HEK293 (cell line): ENCODE data around the gene ISYNA1.
A peak's percentile ranks its signal among the peaks of the same experiment; 100 is the strongest.

Source experiments
- ATF2 ChIP-seq: fragments of 450-650 bp; formaldehyde crosslinking; IDR thresholded peaks from 2 replicates; pipeline ENCODE4 v1.5.1; 2016; ENCODE audit warnings: missing biosample characterization, missing genetic modification characterization, low read depth
- HOXA7 ChIP-seq: sonication (generic); formaldehyde crosslinking; IDR thresholded peaks from 2 replicates; pipeline ENCODE4 v1.8.1; 2022; ENCODE audit warnings: missing genetic modification reagents, borderline replicate concordance
- HOXC10 ChIP-seq: sonication (generic); formaldehyde crosslinking; IDR thresholded peaks from 2 replicates; pipeline ENCODE4 v1.8.1; 2023; ENCODE audit warnings: mild to moderate bottlenecking, missing genetic modification reagents
- IKZF3 ChIP-seq: fragments of 450-650 bp; IDR thresholded peaks from 2 replicates; pipeline ENCODE4 v1.5.0; 2018; ENCODE audit warnings: missing biosample characterization, mild to moderate bottlenecking, missing genetic modification characterization, moderate library complexity
- KLF10 ChIP-seq: fragments of 450-650 bp; IDR thresholded peaks from 2 replicates; pipeline ENCODE4 v1.5.1; 2018; ENCODE audit warnings: missing biosample characterization, mild to moderate bottlenecking, missing genetic modification characterization
- KLF8 ChIP-seq: fragments of 450-650 bp; formaldehyde crosslinking; IDR thresholded peaks from 2 replicates; pipeline ENCODE4 v1.5.1; 2016; ENCODE audit warnings: missing biosample characterization, missing genetic modification characterization
- SETDB1 ChIP-seq: IDR thresholded peaks from one replicate; pipeline ENCODE4 v1.6.1; 2017; ENCODE audit warnings: mild to moderate bottlenecking, low read length, moderate library complexity, mixed read lengths; ENCODE audit not compliant: insufficient read length
- ZBTB10 ChIP-seq: fragments of 450-650 bp; formaldehyde crosslinking; IDR thresholded peaks from 2 replicates; pipeline ENCODE4 v1.5.1; 2016; ENCODE audit warnings: missing biosample characterization, missing genetic modification characterization
- ZBTB44 ChIP-seq: fragments of 450-650 bp; IDR thresholded peaks from 2 replicates; pipeline ENCODE4 v1.5.1; 2018; ENCODE audit warnings: missing biosample characterization, mild to moderate bottlenecking, missing genetic modification characterization
- ZBTB48 ChIP-seq: fragments of 450-650 bp; formaldehyde crosslinking; IDR thresholded peaks from 2 replicates; pipeline ENCODE4 v1.5.1; 2016; ENCODE audit warnings: missing biosample characterization, missing genetic modification characterization
- ZNF10 ChIP-seq: fragments of 450-650 bp; formaldehyde crosslinking; IDR thresholded peaks from 2 replicates; pipeline ENCODE4 v1.5.1; 2017; ENCODE audit warnings: missing biosample characterization, missing genetic modification characterization
- ZNF132 ChIP-seq: fragments of 450-650 bp; formaldehyde crosslinking; IDR thresholded peaks from 2 replicates; pipeline ENCODE4 v1.5.1; 2017; ENCODE audit warnings: missing biosample characterization, missing genetic modification characterization, borderline replicate concordance
- ZNF133 ChIP-seq: fragments of 450-650 bp; formaldehyde crosslinking; IDR thresholded peaks from 2 replicates; pipeline ENCODE4 v1.5.1; 2016; ENCODE audit warnings: missing biosample characterization, missing genetic modification characterization
- ZNF157 ChIP-seq: fragments of 450-650 bp; formaldehyde crosslinking; IDR thresholded peaks from 2 replicates; pipeline ENCODE4 v1.5.1; 2016; ENCODE audit warnings: missing biosample characterization, missing genetic modification characterization
- ZNF16 ChIP-seq: fragments of 450-650 bp; formaldehyde crosslinking; IDR thresholded peaks from 2 replicates; pipeline ENCODE4 v1.5.1; 2016; ENCODE audit warnings: low read depth, missing biosample characterization, missing genetic modification characterization
- ZNF174 ChIP-seq: fragments of 450-650 bp; formaldehyde crosslinking; IDR thresholded peaks from 2 replicates; pipeline ENCODE4 v1.5.0; 2017; ENCODE audit warnings: missing biosample characterization, mild to moderate bottlenecking, missing genetic modification characterization
- ZNF280C ChIP-seq: fragments of 450-650 bp; formaldehyde crosslinking; IDR thresholded peaks from 2 replicates; pipeline ENCODE4 v1.5.1; 2016; ENCODE audit warnings: missing biosample characterization, missing genetic modification characterization
- ZNF292 ChIP-seq: fragments of 450-650 bp; formaldehyde crosslinking; IDR thresholded peaks from 2 replicates; pipeline ENCODE4 v1.5.1; 2016; ENCODE audit warnings: low read depth, missing biosample characterization, missing genetic modification characterization, borderline replicate concordance
- ZNF311 ChIP-seq: fragments of 450-650 bp; formaldehyde crosslinking; IDR thresholded peaks from 2 replicates; pipeline ENCODE4 v1.5.1; 2017; ENCODE audit warnings: missing biosample characterization, missing genetic modification characterization, borderline replicate concordance
- ZNF324 ChIP-seq: fragments of 450-650 bp; formaldehyde crosslinking; IDR thresholded peaks from 2 replicates; pipeline ENCODE4 v1.5.1; 2016; ENCODE audit warnings: missing biosample characterization, missing genetic modification characterization
- ZNF37A ChIP-seq: fragments of 450-650 bp; IDR thresholded peaks from 2 replicates; pipeline ENCODE4 v1.5.1; 2018; ENCODE audit warnings: missing biosample characterization, missing genetic modification characterization
- ZNF473 ChIP-seq: fragments of 450-650 bp; formaldehyde crosslinking; IDR thresholded peaks from 2 replicates; pipeline ENCODE4 v1.5.1; 2017; ENCODE audit warnings: missing biosample characterization, missing genetic modification characterization
- ZNF510 ChIP-seq: fragments of 450-650 bp; formaldehyde crosslinking; IDR thresholded peaks from 2 replicates; pipeline ENCODE4 v1.5.1; 2018; ENCODE audit warnings: mild to moderate bottlenecking, missing genetic modification characterization, missing biosample characterization; ENCODE audit not compliant: insufficient replicate concordance
- ZNF548 ChIP-seq: fragments of 450-650 bp; formaldehyde crosslinking; IDR thresholded peaks from 2 replicates; pipeline ENCODE4 v1.5.1; 2016; ENCODE audit warnings: missing biosample characterization, missing genetic modification characterization
- ZNF571 ChIP-seq: fragments of 450-650 bp; formaldehyde crosslinking; IDR thresholded peaks from 2 replicates; pipeline ENCODE4 v1.5.0; 2017; ENCODE audit warnings: missing biosample characterization, missing genetic modification characterization
- ZNF624 ChIP-seq: fragments of 450-650 bp; formaldehyde crosslinking; IDR thresholded peaks from 2 replicates; pipeline ENCODE4 v1.5.1; 2017; ENCODE audit warnings: missing biosample characterization, missing genetic modification characterization
- ZNF654 ChIP-seq: fragments of 450-650 bp; formaldehyde crosslinking; IDR thresholded peaks from 2 replicates; pipeline ENCODE4 v1.5.1; 2016; ENCODE audit warnings: low read depth, missing biosample characterization, missing genetic modification characterization
- ZNF777 ChIP-seq: fragments of 450-650 bp; formaldehyde crosslinking; IDR thresholded peaks from 2 replicates; pipeline ENCODE4 v1.5.1; 2017; ENCODE audit warnings: missing biosample characterization, missing genetic modification characterization, borderline replicate concordance
- ZNF830 ChIP-seq: fragments of 450-650 bp; IDR thresholded peaks from 2 replicates; pipeline ENCODE4 v1.5.0; 2018; ENCODE audit warnings: missing biosample characterization, missing genetic modification characterization, low read depth, mild to moderate bottlenecking, moderate library complexity
- ZSCAN16 ChIP-seq: fragments of 450-650 bp; formaldehyde crosslinking; IDR thresholded peaks from 2 replicates; pipeline ENCODE4 v1.5.1; 2016; ENCODE audit warnings: missing biosample characterization, missing genetic modification characterization
- TF ChIP-seq, protein P1 (sequence below): fragments of 450-650 bp; formaldehyde crosslinking; IDR thresholded peaks from 2 replicates; pipeline ENCODE4 v1.5.1; 2016; ENCODE audit warnings: missing biosample characterization, missing genetic modification characterization

The ISYNA1 gene

DNA sequence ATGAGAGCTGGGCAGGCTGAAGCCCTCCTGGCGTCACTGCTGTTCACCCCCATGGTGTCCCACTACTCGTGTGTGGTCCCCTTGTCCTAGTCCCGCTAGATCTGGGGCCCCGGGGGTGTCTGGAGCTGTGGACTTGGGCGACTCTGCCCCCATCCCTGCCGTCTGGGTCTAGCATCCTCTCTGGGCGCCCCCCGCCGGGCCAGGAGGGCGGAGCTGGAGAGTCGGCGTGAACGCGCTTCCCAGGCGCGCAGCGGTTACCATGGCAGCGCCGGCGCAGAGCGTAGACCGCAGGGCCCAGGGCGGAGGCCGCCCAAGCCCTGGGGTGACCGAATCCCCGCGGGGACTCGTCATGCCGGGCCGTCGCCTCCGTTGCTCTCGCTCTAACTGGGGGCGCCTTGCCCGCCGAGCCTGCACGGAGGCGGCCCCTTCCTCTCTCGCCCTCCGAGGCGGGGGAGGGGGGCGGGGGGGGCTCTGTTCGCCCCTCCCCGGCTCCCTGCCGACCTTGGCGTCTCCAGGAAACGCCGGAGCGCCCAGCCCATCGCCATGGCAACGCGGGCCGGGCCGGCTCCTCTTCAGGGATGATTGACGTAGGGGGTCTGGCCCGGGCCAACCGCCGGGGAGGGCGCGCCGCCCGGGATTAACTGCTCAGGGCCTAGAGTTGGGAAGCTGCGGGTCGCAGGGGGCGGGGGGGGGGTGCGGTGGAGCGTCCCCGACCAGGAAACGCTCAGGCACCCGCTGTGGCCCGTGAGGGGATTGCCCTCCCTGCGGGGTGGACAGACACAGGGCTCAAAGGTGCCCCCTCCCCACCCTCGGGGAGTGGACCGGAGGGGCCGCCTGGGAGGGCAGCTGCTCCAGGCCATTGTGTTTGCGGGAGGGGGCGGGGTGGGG lies 8.9 kb downstream of the ISYNA1 start (continued):
- TF ChIP-seq ZBTB10 (peak; percentile 98), ZNF132 (tag by site-specific recombination) (no peak), ZBTB48 (tag by site-specific recombination) (0 out of 2 replicates have a peak, but pooled peaks have one; percentile 47), ZNF654 (tag by site-specific recombination) (no peak), ZNF311 (tag by site-specific recombination) (no peak), ATF2 (no peak), ZNF830 (tag by site-specific recombination) (no peak), ZNF280C (no peak), ZNF292 (no peak), KLF10 (tag by site-specific recombination) (peak; percentile 97), ZNF624 (no peak), ZNF174 (tag by site-specific recombination) (no peak), ZNF473 (no peak), ZNF324 (no peak; the same call in 1 of the 2 replicates), HOXC10 (CRISPR knock-in tag) (no peak), KLF8 (tag by site-specific recombination) (peak; percentile 83), ZBTB44 (no peak), SETDB1 (no peak), ZNF777 (tag by site-specific recombination) (no peak), ZNF10 (tag by site-specific recombination) (no peak; the same call in 1 of the 2 replicates), ZNF133 (tag by site-specific recombination) (no peak), ZNF16 (tag by site-specific recombination) (no peak), ZNF571 (tag by site-specific recombination) (no peak), ZNF548 (tag by site-specific recombination) (no peak), ZNF157 (tag by site-specific recombination) (no peak), HOXA7 (CRISPR knock-in tag) (no peak), ZNF510 (tag by site-specific recombination) (no peak), ZNF37A (no peak), ZSCAN16 (tag by site-specific recombination) (no peak), IKZF3 (tag by site-specific recombination) (peak; percentile 80)
- TF ChIP-seq, protein P1, sequence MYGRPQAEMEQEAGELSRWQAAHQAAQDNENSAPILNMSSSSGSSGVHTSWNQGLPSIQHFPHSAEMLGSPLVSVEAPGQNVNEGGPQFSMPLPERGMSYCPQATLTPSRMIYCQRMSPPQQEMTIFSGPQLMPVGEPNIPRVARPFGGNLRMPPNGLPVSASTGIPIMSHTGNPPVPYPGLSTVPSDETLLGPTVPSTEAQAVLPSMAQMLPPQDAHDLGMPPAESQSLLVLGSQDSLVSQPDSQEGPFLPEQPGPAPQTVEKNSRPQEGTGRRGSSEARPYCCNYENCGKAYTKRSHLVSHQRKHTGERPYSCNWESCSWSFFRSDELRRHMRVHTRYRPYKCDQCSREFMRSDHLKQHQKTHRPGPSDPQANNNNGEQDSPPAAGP: peak; percentile 73; the same call in 1 of the 2 replicates
